VCaP (cell line): ENCODE results near the gene DNAH5.
A peak's percentile ranks its signal among the peaks of the same experiment; 100 is the strongest.
"Not testable (repeated sequence)": the region's sequence is repeated elsewhere in the genome, so short reads cannot be mapped to it uniquely, and the experiment has no call there.

Source experiments
- H3K27ac ChIP-seq: fragments of 450-650 bp; 2 replicates; pipeline ENCODE4 v1.5.1; 2017
- TF ChIP-seq, protein P1 (sequence below): fragments of 450-650 bp; conservative IDR thresholded peaks from 2 replicates; pipeline ENCODE4 v1.5.1; 2017; ENCODE audit warnings: mild to moderate bottlenecking, moderate library complexity

The DNAH5 gene

DNA sequence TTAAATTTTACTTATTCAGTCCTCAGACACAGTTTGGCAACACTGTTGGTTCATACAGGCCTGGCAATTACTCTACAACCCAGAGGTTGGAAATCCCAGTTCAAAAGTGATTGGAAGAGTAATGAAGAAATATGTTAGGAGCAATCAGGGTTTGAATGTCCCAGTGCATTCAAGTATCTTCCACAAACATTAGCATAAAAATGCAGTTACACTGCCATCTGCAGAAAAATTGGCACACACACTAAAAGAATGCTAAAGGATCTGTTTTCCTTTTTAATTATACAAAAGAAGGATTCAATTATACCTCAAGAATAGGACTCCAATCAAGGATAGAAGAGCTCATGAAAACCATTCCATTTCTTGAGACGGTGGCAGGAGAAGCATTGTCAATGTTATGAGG, 130.2 kb downstream of the DNAH5 start:
- H3K27ac ChIP-seq, result no peak overlapping the region
- TF ChIP-seq, protein P1, sequence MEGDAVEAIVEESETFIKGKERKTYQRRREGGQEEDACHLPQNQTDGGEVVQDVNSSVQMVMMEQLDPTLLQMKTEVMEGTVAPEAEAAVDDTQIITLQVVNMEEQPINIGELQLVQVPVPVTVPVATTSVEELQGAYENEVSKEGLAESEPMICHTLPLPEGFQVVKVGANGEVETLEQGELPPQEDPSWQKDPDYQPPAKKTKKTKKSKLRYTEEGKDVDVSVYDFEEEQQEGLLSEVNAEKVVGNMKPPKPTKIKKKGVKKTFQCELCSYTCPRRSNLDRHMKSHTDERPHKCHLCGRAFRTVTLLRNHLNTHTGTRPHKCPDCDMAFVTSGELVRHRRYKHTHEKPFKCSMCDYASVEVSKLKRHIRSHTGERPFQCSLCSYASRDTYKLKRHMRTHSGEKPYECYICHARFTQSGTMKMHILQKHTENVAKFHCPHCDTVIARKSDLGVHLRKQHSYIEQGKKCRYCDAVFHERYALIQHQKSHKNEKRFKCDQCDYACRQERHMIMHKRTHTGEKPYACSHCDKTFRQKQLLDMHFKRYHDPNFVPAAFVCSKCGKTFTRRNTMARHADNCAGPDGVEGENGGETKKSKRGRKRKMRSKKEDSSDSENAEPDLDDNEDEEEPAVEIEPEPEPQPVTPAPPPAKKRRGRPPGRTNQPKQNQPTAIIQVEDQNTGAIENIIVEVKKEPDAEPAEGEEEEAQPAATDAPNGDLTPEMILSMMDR, result peak; percentile 27; the same call in 1 of the 2 replicates

DNA sequence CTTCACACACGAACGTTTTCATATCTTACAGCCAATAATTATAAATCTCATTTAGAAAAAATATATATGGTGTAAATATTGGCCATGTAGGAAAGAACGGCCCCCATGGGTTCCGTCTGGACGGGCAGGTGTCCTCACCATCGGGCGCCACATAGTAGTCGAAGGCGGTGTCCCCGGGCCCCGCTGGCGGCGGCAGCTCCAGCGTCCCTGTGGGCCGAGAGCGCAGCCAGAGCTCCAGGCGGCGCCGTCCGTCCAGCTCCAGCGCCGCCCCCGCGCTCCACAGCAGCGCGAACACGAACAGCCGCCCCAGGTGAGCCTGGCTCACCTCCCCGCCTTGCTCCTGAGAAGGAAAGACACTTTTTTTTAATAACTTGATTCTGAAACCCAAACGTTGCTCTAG, 134.6 kb downstream of the DNAH5 start:
- TF ChIP-seq, protein P1, result no peak
- no peak overlapping the region for H3K27ac ChIP-seq

DNA sequence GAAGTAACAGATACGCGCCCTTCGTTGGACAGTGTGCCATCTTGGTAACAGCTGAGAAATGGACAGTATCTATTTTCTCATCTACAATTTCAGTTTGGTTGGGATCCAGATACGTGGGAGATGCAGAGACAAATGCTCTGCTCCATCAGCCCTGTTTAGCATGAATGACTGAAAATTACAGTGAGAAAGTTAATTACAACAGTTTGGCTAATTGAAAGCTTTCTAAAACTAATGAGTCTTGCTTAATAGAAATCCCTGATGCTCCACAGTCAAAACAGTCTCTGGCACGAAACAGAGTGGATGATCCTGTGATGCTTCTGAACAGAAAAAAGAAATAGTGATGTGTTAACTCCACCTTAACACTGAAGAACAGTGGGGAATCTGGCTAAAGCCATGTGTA, 140.2 kb downstream of the DNAH5 start:
- TF ChIP-seq, protein P1, result no peak

DNA sequence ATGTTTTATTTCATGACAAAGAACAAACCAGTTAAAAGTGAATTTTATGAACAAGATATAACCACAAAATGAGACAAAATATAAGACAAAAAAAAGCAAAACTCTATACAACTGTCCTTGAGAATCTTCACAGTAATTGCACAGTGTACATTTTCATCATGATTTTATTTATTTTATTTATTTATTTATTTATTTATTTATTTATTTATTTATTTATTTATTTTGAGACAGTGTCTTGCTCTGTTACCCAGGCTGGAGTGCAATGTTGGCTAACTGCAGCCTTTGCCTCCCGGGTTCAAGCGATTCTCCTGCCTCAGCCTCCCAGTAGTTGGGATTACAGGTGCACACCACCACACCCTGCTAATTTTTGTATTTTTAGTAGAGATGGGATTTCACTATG, 145.9 kb downstream of the DNAH5 start:
- H3K27ac ChIP-seq, result not testable (repeated sequence)

More for the DNA sequence above, 140.2 kb downstream of the DNAH5 start:
- no peak overlapping the region for H3K27ac ChIP-seq

DNA sequence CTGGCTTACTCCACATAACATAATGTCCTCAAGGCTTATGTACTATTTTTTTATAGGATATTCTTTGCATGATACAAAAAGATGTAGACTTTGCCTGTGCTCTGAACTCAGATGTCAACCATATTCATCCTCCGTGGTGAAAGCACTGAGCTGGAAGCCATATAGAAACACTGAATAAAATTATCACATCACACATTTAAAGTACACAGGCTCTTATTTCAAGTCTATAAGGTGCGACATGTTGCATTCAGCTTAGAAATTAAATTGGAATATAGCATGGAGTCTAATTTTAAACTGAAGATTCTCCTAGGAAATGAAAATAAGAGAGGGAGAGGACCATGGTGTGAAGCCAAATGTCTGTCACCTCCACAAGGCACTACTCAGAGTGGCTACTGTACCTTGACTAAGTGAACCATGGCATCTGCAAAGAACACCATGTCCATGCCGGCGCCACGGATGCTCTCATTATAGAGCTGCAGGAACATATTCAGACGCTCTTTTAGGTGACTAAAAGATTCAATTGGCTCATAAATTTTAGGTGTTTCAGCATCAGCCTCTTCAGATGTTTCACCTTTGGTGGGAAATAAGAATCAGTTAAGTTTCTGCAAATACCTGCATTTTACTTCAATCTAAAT, 158.6 kb downstream of the DNAH5 start:
- H3K27ac ChIP-seq, result no peak overlapping the region
- TF ChIP-seq, protein P1, result no peak

DNA sequence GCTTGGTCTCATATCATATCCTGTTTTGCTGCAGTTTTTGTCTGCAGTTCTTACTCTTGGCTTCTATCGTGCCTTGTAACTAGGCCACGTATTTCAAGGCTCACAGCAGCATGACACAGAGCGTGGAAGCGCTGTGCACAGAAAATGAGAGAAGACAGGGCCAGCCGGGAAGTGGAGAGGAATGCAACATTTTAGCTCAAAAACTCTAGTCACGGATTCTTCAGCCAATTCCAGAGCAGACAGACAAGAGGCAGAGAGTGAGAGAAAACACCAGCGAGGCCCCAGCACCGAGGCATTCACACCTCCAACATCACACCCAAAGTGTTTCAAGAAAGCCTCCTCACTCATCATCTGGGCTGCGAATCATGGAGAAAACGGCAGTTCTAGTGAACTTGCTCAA, 160.8 kb downstream of the DNAH5 start:
- H3K27ac ChIP-seq, result no peak overlapping the region
- TF ChIP-seq, protein P1, result no peak

DNA sequence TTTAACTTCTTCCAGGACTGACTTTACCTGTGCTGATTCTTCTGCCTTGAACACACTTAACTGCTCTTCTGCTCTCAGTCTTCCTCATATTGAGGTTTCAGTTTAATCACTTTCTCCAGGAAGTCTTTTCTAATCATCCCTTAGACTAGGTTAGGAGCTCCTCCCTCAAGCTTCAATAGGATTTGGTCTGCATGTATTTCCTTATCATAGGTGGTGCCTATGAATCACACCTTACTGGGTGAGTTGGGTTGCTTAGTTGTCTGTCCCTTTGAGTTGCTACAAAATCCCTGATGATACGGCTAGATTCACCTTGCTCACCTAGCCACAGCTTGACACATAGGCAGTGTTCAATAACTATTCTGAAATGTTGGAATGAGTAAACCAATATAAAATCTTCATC, 164.4 kb downstream of the DNAH5 start:
- TF ChIP-seq, protein P1, result no peak
- no peak overlapping the region for H3K27ac ChIP-seq

DNA sequence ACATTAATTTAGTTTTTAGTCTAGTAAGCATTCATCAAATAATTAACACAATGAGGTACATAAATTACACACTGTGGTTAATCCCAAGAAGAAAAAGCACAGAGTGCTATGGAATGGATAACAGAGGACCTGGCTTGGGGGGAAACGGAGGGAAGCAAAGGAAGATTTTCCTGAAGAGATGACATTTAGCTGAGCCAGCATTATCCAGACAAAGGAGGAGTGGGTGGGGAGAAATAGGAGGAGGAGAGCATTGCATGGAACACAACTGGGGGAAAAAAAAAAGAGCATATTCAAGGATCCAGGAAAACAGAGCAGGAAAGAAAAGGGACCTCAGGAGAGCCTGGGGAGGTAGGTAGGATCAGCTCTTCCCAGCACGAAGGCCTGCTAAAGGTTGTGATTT, 170.8 kb downstream of the DNAH5 start:
- no peak overlapping the region for H3K27ac ChIP-seq
- TF ChIP-seq, protein P1, result no peak
